Neuronal stem cell (in vitro differentiated cells): Measurements from ENCODE around the gene CTNND2.
A peak's percentile ranks its signal among the peaks of the same experiment; 100 is the strongest.

Experiments
- DNase-seq: peaks from one replicate; pipeline ENCODE4 v3.0.0-alpha.2; 2013; ENCODE audit warnings: low spot score
- H2AFZ ChIP-seq: one replicate; pipeline ENCODE4 v1.6.1; 2013; ENCODE audit warnings: mild to moderate bottlenecking, low read length, inconsistent platforms
- H2AK5ac ChIP-seq: 2 replicates; pipeline ENCODE4 v1.6.1; 2013; ENCODE audit warnings: low read depth, mild to moderate bottlenecking, inconsistent platforms, low read length, moderate library complexity, mixed read lengths
- H2BK120ac ChIP-seq: 2 replicates; pipeline ENCODE4 v1.6.1; 2013; ENCODE audit warnings: low read depth, mild to moderate bottlenecking, inconsistent platforms, low read length, moderate library complexity, mixed read lengths
- H2BK12ac ChIP-seq: one replicate; pipeline ENCODE4 v1.6.1; 2013; ENCODE audit warnings: low read length, inconsistent platforms
- H2BK15ac ChIP-seq: 2 replicates; pipeline ENCODE4 v1.6.1; 2013; ENCODE audit warnings: mild to moderate bottlenecking, low read length, inconsistent platforms, mixed read lengths
- H2BK5ac ChIP-seq: one replicate; pipeline ENCODE4 v1.6.1; 2013; ENCODE audit warnings: inconsistent platforms, mild to moderate bottlenecking, low read length, moderate library complexity
- H3K14ac ChIP-seq: one replicate; pipeline ENCODE4 v1.6.1; 2013; ENCODE audit warnings: low read length, inconsistent platforms
- H3K18ac ChIP-seq: 2 replicates; pipeline ENCODE4 v1.6.1; 2013; ENCODE audit warnings: low read length, inconsistent platforms
- H3K23ac ChIP-seq: 2 replicates; pipeline ENCODE4 v1.6.1; 2013; ENCODE audit warnings: low read depth, mild to moderate bottlenecking, mixed read lengths, low read length, inconsistent platforms; ENCODE audit not compliant: poor library complexity
- H3K27ac ChIP-seq: replicated peaks from 3 replicates; pipeline ENCODE4 v1.5.1; 2013; ENCODE audit warnings: low read length, inconsistent platforms
- H3K27me3 ChIP-seq, 3 experiments: 2 replicates each; pipeline ENCODE4 v1.6.1; 2013; ENCODE audit warnings: low read length in 3 of 3, mild to moderate bottlenecking in 2 of 3, inconsistent platforms in 1 of 3, low read depth in 1 of 3, mixed read lengths in 1 of 3, moderate library complexity in 1 of 3; ENCODE audit not compliant: control insufficient read depth in 3 of 3, insufficient read depth in 3 of 3
- H3K36me3 ChIP-seq, 2 donors: replicated peaks in 1 of 2; 2 replicates each; pipeline ENCODE4 v1.6.1; 2013; ENCODE audit warnings: low read length in 2 of 2; ENCODE audit not compliant: control insufficient read depth in 2 of 2, insufficient read depth in 2 of 2
- H3K4ac ChIP-seq: 2 replicates; pipeline ENCODE4 v1.6.1; 2013; ENCODE audit warnings: inconsistent platforms, mild to moderate bottlenecking, low read length, moderate library complexity
- H3K4me1 ChIP-seq, 2 donors: 1 replicate in 1 of 2; 2 replicates in 1 of 2; pipeline ENCODE4 v1.6.1; 2013; ENCODE audit warnings: low read length in 2 of 2, low read depth in 1 of 2; ENCODE audit not compliant: control insufficient read depth in 2 of 2, insufficient read depth in 1 of 2
- H3K4me2 ChIP-seq: one replicate; pipeline ENCODE4 v1.6.1; 2013; ENCODE audit warnings: mild to moderate bottlenecking, low read length, inconsistent platforms; ENCODE audit not compliant: insufficient read depth, poor library complexity, severe bottlenecking
- H3K4me3 ChIP-seq, 2 donors: 2 replicates each; pipeline ENCODE4 v1.5.1; 2013; ENCODE audit warnings: low read length in 2 of 2, mild to moderate bottlenecking in 2 of 2, inconsistent platforms in 1 of 2, moderate library complexity in 1 of 2
- H3K79me1 ChIP-seq: one replicate; pipeline ENCODE4 v1.6.1; 2013; ENCODE audit warnings: low read depth, mild to moderate bottlenecking, inconsistent platforms, low read length, moderate library complexity
- H3K9ac ChIP-seq: one replicate; pipeline ENCODE4 v1.6.1; 2013; ENCODE audit warnings: mild to moderate bottlenecking, low read depth, low read length, inconsistent platforms; ENCODE audit not compliant: poor library complexity
- H3K9me3 ChIP-seq, 2 donors: replicated peaks in 1 of 2; 2 replicates each; pipeline versions ENCODE3 to v1.6.1; 2013; ENCODE audit warnings: low read length in 2 of 2, mild to moderate bottlenecking in 2 of 2, inconsistent platforms in 1 of 2, low read depth in 1 of 2, mixed read lengths in 1 of 2, moderate library complexity in 1 of 2; ENCODE audit not compliant: control insufficient read depth in 2 of 2, insufficient read depth in 1 of 2
- H4K8ac ChIP-seq: one replicate; pipeline ENCODE4 v1.6.1; 2013; ENCODE audit warnings: low read depth, mild to moderate bottlenecking, inconsistent platforms, low read length, moderate library complexity
- H4K91ac ChIP-seq: one replicate; pipeline ENCODE4 v1.6.1; 2013; ENCODE audit warnings: low read length, low read depth, mild to moderate bottlenecking, inconsistent platforms; ENCODE audit not compliant: poor library complexity
- WGBS, 2 donors: extraction: QIAGEN DNeasy Blood & Tissue Kit; methylation state at CpG; one replicate each; pipeline ENCODE4 v1.1.7; 2013; ENCODE audit warnings: missing lambda C conversion rate in 2 of 2, mixed read lengths in 1 of 2; ENCODE audit not compliant: insufficient read length in 2 of 2, insufficient replicate concordance in 1 of 2; ENCODE audit errors: extremely low coverage in 2 of 2; 5-methylcytosine and 5-hydroxymethylcytosine counted together

Gene CTNND2

GRCh38 chr5:11596657-11597071, 307.6 kb downstream of the CTNND2 start:
- Histone ChIP-seq H2BK12ac (no peak overlapping the region), H3K27me3 (no peaks in the 10 kb centered on the region), H3K9me3 (peaks cover 0 to 3% of the 10 kb centered on the region in 2 donors), H3K4ac (no peak overlapping the region), H4K8ac (no peak overlapping the region), H2AFZ (peak overlapping the region; percentile 8), H2BK15ac (no peak overlapping the region), H3K18ac (no peak overlapping the region), H3K36me3 (no peaks in the 10 kb centered on the region), H4K91ac (no peak overlapping the region), H2BK5ac (no peak overlapping the region), H3K79me1 (no peaks in the 10 kb centered on the region), H3K4me2 (no peak overlapping the region), H3K27ac (no peak overlapping the region), H3K4me1 (peaks cover 1 to 18% of the 10 kb centered on the region in 2 donors), H2BK120ac (no peak overlapping the region), H3K9ac (no peak overlapping the region), H3K23ac (no peak overlapping the region), H2AK5ac (no peak overlapping the region), H3K14ac (no peak overlapping the region), H3K4me3 (no peak overlapping the region)
- no CpG with 5 or more reads among the region's 5 CpGs for WGBS, 2 donors
- no peak for DNase-seq

DNA sequence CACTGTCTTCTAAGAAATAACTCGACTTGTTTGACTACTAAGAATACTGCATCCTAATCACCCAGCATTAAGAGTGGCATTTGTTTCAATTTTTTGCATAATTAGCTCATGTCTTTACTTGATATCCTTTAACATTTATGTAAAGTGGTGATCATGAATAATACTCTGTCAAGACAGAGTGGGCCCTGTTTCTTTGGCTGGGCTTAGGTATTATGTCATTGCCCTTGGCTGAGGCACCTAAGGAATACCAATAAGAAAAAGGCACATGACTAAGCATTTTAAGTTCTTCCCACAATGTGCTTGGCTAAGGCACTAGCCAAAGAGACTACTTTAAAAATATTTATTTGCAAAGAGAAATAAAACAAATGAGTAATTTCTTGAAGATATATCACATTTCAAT, 308.1 kb downstream of the CTNND2 start:
- no peak overlapping the region for H4K91ac ChIP-seq
- no peak overlapping the region for H2BK15ac ChIP-seq
- no peak overlapping the region for H3K4me2 ChIP-seq
- peaks cover 1 to 18% of the 10 kb centered on the region in 2 donors for H3K4me1 ChIP-seq
- H2BK120ac ChIP-seq, result no peak overlapping the region
- H3K4ac ChIP-seq, result no peak overlapping the region
- no peak overlapping the region for H2AK5ac ChIP-seq
- no peak overlapping the region for H4K8ac ChIP-seq
- H3K9ac ChIP-seq, result no peak overlapping the region
- H2BK12ac ChIP-seq, result no peak overlapping the region
- no peaks in the 10 kb centered on the region for H3K27me3 ChIP-seq
- peaks cover 0 to 3% of the 10 kb centered on the region in 2 donors for H3K9me3 ChIP-seq
- H3K36me3 ChIP-seq, result no peaks in the 10 kb centered on the region
- no peak for DNase-seq
- H3K18ac ChIP-seq, result no peak overlapping the region
- H3K23ac ChIP-seq, result no peak overlapping the region
- H3K14ac ChIP-seq, result no peak overlapping the region
- H2BK5ac ChIP-seq, result no peak overlapping the region
- no peaks in the 10 kb centered on the region for H3K79me1 ChIP-seq
- no CpG with 5 or more reads among the region's 1 CpG for WGBS, 2 donors
- no peak overlapping the region for H2AFZ ChIP-seq
- H3K27ac ChIP-seq, result no peak overlapping the region
- no peak overlapping the region for H3K4me3 ChIP-seq

DNA sequence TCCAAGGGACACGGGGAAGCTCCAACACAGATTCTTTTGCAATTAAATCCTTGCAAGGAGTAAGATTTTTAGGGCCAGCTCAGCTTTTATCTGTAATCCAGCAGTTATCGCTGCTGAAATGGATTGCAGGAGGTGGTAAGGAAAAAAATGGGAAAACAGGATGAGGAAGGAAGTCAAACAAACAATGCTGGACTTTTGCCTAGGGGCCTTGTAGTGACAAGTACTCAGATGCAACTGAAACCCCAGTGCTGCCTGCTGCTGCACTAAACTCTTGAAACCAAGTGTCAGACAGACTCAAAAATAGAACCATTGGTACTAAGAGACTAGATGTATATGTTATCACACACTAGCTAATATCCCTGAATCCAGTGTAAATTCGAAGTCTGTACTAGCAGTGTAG, 309.2 kb downstream of the CTNND2 start:
- Histone ChIP-seq H3K4me1 (peaks cover 1 to 18% of the 10 kb centered on the region in 2 donors), H2BK5ac (no peak overlapping the region), H2AK5ac (no peak overlapping the region), H3K79me1 (no peaks in the 10 kb centered on the region), H3K9me3 (peaks cover 0 to 11% of the 10 kb centered on the region in 2 donors), H3K18ac (no peak overlapping the region), H3K9ac (no peak overlapping the region), H2AFZ (peak overlapping the region; percentile 88), H3K36me3 (no peaks in the 10 kb centered on the region), H2BK120ac (no peak overlapping the region), H3K27ac (no peak overlapping the region), H3K14ac (no peak overlapping the region), H3K4me3 (no peak overlapping the region), H2BK12ac (no peak overlapping the region), H3K27me3 (no peaks in the 10 kb centered on the region), H4K8ac (no peak overlapping the region), H3K4me2 (no peak overlapping the region), H3K23ac (no peak overlapping the region), H2BK15ac (no peak overlapping the region), H3K4ac (no peak overlapping the region), H4K91ac (no peak overlapping the region)
- no peak for DNase-seq
- WGBS, 2 donors, result no CpG with 5 or more reads among the region's 3 CpGs

- H2AK5ac ChIP-seq, result no peak overlapping the region
- H2BK15ac ChIP-seq, result no peak overlapping the region
- H3K79me1 ChIP-seq, result no peaks in the 10 kb centered on the region
- no peak overlapping the region for H2BK120ac ChIP-seq
- no peak for DNase-seq
- H2BK12ac ChIP-seq, result no peak overlapping the region
- H3K36me3 ChIP-seq, result no peaks in the 10 kb centered on the region
- no peak overlapping the region for H3K27ac ChIP-seq
- H3K27me3 ChIP-seq, result no peaks in the 10 kb centered on the region
- H3K14ac ChIP-seq, result no peak overlapping the region
- H4K8ac ChIP-seq, result no peak overlapping the region
- H3K9ac ChIP-seq, result no peak overlapping the region
- no peak overlapping the region for H2AFZ ChIP-seq
- no CpG with 5 or more reads among the region's 2 CpGs for WGBS, 2 donors
- no peak overlapping the region for H3K23ac ChIP-seq
- H3K18ac ChIP-seq, result no peak overlapping the region
- H3K9me3 ChIP-seq, result peaks cover 0 to 11% of the 10 kb centered on the region in 2 donors
- H4K91ac ChIP-seq, result no peak overlapping the region
- no peak overlapping the region for H3K4me3 ChIP-seq
- peaks cover 1 to 23% of the 10 kb centered on the region in 2 donors for H3K4me1 ChIP-seq
- H3K4ac ChIP-seq, result no peak overlapping the region
- no peak overlapping the region for H3K4me2 ChIP-seq
- no peak overlapping the region for H2BK5ac ChIP-seq
These were observed 310.2 kb downstream of the CTNND2 start for GRCh38 chr5:11594021-11594420.
